CD4-positive, alpha-beta memory T cell (primary cell): ENCODE results near the gene KRT31. TPM values are rescaled to one million over a fixed set of nuclear protein-coding genes. Genes with fewer than 3 reads are reported as not detected.

ENCODE experiments used
- CTCF ChIA-PET: fragments of 350-600 bp; sonication (Branson Sonifier 250); formaldehyde crosslinking; loops from one replicate; lab custom pipeline; 2021; ENCODE audit warnings: inconsistent platforms; ENCODE audit not compliant: partially characterized antibody; lab: Charles Lee
- POLR2A ChIA-PET: fragments of 350-600 bp; sonication (Branson Sonifier 250); formaldehyde crosslinking; loops from one replicate; lab custom pipeline; 2021; ENCODE audit not compliant: partially characterized antibody; lab: Charles Lee
- DNase-seq, 5 donors: peaks; one replicate each; pipeline versions ENCODE4 v3.0.0 to v3.0.0-alpha.2; 2020 to 2022; ENCODE audit warnings: mixed read lengths in 1 of 5
- H3K27ac ChIP-seq: one replicate; pipeline ENCODE4 v1.7.0; 2013; ENCODE audit warnings: low read depth, low read length
- H3K27me3 ChIP-seq: 2 replicates; pipeline ENCODE4 v1.7.0; 2013; ENCODE audit warnings: mild to moderate bottlenecking, low read length, moderate library complexity; ENCODE audit not compliant: insufficient read depth
- H3K36me3 ChIP-seq: 2 replicates; pipeline ENCODE4 v1.7.0; 2013; ENCODE audit warnings: mild to moderate bottlenecking, low read length, moderate library complexity; ENCODE audit not compliant: insufficient read depth
- H3K4me1 ChIP-seq: 2 replicates; pipeline ENCODE4 v1.7.0; 2013; ENCODE audit warnings: mild to moderate bottlenecking, low read length, moderate library complexity; ENCODE audit not compliant: insufficient read depth
- H3K4me3 ChIP-seq, 2 donors: one replicate each; pipeline ENCODE4 v1.7.0; 2013; ENCODE audit warnings: low read length in 2 of 2, mild to moderate bottlenecking in 1 of 2
- H3K9me3 ChIP-seq, 2 donors: one replicate each; pipeline ENCODE4 v1.7.0; 2013; ENCODE audit warnings: low read length in 2 of 2, control low read depth in 1 of 2; ENCODE audit not compliant: control insufficient read depth in 1 of 2
- H3K27ac Mint-ChIP-seq, 7 donors: one replicate each; pipeline ENCODE4 v1.8.0; 2020 to 2021; ENCODE audit warnings: mixed read lengths in 7 of 7, mild to moderate bottlenecking in 6 of 7, inconsistent platforms in 3 of 7, moderate library complexity in 3 of 7
- H3K27me3 Mint-ChIP-seq, 2 donors: one replicate each; pipeline ENCODE4 v1.8.0; 2020 to 2021; ENCODE audit warnings: mixed read lengths in 2 of 2
- H3K36me3 Mint-ChIP-seq, 2 donors: one replicate each; pipeline ENCODE4 v1.8.0; 2020 to 2021; ENCODE audit warnings: mixed read lengths in 2 of 2, inconsistent platforms in 1 of 2, mild to moderate bottlenecking in 1 of 2
- H3K4me1 Mint-ChIP-seq, 4 donors: one replicate each; pipeline ENCODE4 v1.8.0; 2020 to 2021; ENCODE audit warnings: mixed read lengths in 4 of 4, mild to moderate bottlenecking in 1 of 4
- H3K4me3 Mint-ChIP-seq, 8 donors: one replicate each; pipeline ENCODE4 v1.8.0; 2020 to 2021; ENCODE audit warnings: mixed read lengths in 8 of 8, mild to moderate bottlenecking in 7 of 8, moderate library complexity in 6 of 8, inconsistent platforms in 3 of 8
- H3K9me3 Mint-ChIP-seq, 8 donors: one replicate each; pipeline ENCODE4 v1.8.0; 2020 to 2021; ENCODE audit warnings: mixed read lengths in 8 of 8, mild to moderate bottlenecking in 5 of 8, inconsistent platforms in 3 of 8, moderate library complexity in 1 of 8
- intact Hi-C: fragments of 100-400 bp; cut with micrococcal nuclease; formaldehyde crosslinking; loops from one replicate; pipeline ENCODE4 v1.15.1; 2023
- polyA plus RNA-seq, 2 donors: library from polyadenylated mRNA; unstranded; fragments of 300-500 nt; fragmentation: Illumina TruSeq; gene quantifications; one replicate each; pipeline ENCODE4 v1.2.3, GENCODE V29; 2021
- total RNA-seq, 2 experiments: library from RNA; stranded (reverse); gene quantifications; one replicate each; pipeline ENCODE4 v1.2.3, GENCODE V29; 2021

The KRT31 gene
- total RNA-seq (not detected), polyA plus RNA-seq (not detected)

GRCh38 chr17:41396996-41397660 lies at the start of gene KRT31:
KRT31 (minus strand) TSS chr17:41397608; CDS start chr17:41397539, 69 bp downstream.
- ChIA-PET CTCF (no interaction called here), POLR2A (no interaction called here)
- H3K4me3 Mint-ChIP-seq: no peak within 1 kb of the TSS
- no peaks in the 10 kb centered on the region for H3K27me3 ChIP-seq
- H3K27me3 Mint-ChIP-seq: no peaks in the 10 kb centered on the region
- intact Hi-C loops: no loop called here
- H3K9me3 Mint-ChIP-seq: peaks cover 0 to 1% (median 0%) of the 10 kb centered on the region in 8 donors
- H3K4me1 ChIP-seq: peaks cover under 1% of the 10 kb centered on the region
- H3K9me3 ChIP-seq: no peaks in the 10 kb centered on the region
- no peaks in the 10 kb centered on the region for H3K36me3 ChIP-seq
- no peak within 1 kb of the TSS for H3K4me3 ChIP-seq
- H3K4me1 Mint-ChIP-seq: peaks cover 6 to 19% (median 10%) of the 10 kb centered on the region in 4 donors
- no peak within 1 kb of the TSS for H3K27ac Mint-ChIP-seq
- no peak for DNase-seq
- H3K36me3 Mint-ChIP-seq: no peaks in the 10 kb centered on the region
- H3K27ac ChIP-seq: no peak within 1 kb of the TSS

GRCh38 chr17:41446806-41447205 lies 49.4 kb upstream of the KRT31 start:
- Histone ChIP-seq H3K27me3 (no peaks in the 10 kb centered on the region), H3K9me3 (no peaks in the 10 kb centered on the region), H3K27ac (no peak overlapping the region), H3K4me3 (no peak overlapping the region), H3K36me3 (no peaks in the 10 kb centered on the region), H3K4me1 (no peaks in the 10 kb centered on the region)
- peaks cover 5 to 9% of the 10 kb centered on the region in 2 donors for H3K27me3 Mint-ChIP-seq
- peaks cover 0 to 2% (median 0%) of the 10 kb centered on the region in 8 donors for H3K9me3 Mint-ChIP-seq
- intact Hi-C loops: no loop called here
- ChIA-PET CTCF (no interaction called here), POLR2A (no interaction called here)
- peaks cover 0 to 3% (median under 1%) of the 10 kb centered on the region in 4 donors for H3K4me1 Mint-ChIP-seq
- H3K36me3 Mint-ChIP-seq: no peaks in the 10 kb centered on the region
- no peak overlapping the region for H3K27ac Mint-ChIP-seq
- H3K4me3 Mint-ChIP-seq: no peak overlapping the region
- DNase-seq: no peak

GRCh38 chr17:41444640-41445039 lies 47.2 kb upstream of the KRT31 start:
- H3K27ac Mint-ChIP-seq: no peak overlapping the region
- no peaks in the 10 kb centered on the region for H3K36me3 Mint-ChIP-seq
- ChIA-PET CTCF (no interaction called here), POLR2A (interaction anchor here (0.9 kb wide), 1 partner anchor 41 kb away, joined by 3 read pairs; no protein-coding TSS in a partner anchor)
- Histone ChIP-seq H3K36me3 (no peaks in the 10 kb centered on the region), H3K27me3 (no peaks in the 10 kb centered on the region), H3K9me3 (no peaks in the 10 kb centered on the region), H3K4me3 (no peak overlapping the region), H3K4me1 (no peaks in the 10 kb centered on the region), H3K27ac (no peak overlapping the region)
- peaks cover 5 to 8% of the 10 kb centered on the region in 2 donors for H3K27me3 Mint-ChIP-seq
- no peak for DNase-seq
- H3K4me1 Mint-ChIP-seq: peaks cover 0 to 2% (median under 1%) of the 10 kb centered on the region in 4 donors
- intact Hi-C loops: no loop called here
- peaks cover 0 to 5% (median 0%) of the 10 kb centered on the region in 8 donors for H3K9me3 Mint-ChIP-seq
- no peak overlapping the region for H3K4me3 Mint-ChIP-seq

- Mint-ChIP-seq H3K4me3 (no peak overlapping the region), H3K27me3 (peaks cover 5 to 9% of the 10 kb centered on the region in 2 donors), H3K9me3 (peaks cover 0 to 5% (median 0%) of the 10 kb centered on the region in 8 donors), H3K36me3 (no peaks in the 10 kb centered on the region), H3K4me1 (peaks cover 0 to 4% (median 2%) of the 10 kb centered on the region in 4 donors), H3K27ac (peak overlapping the region in 1 of 7 donors; percentile 30)
- Histone ChIP-seq H3K4me3 (no peak overlapping the region), H3K4me1 (no peaks in the 10 kb centered on the region), H3K9me3 (no peaks in the 10 kb centered on the region), H3K27ac (no peak overlapping the region), H3K27me3 (no peaks in the 10 kb centered on the region), H3K36me3 (no peaks in the 10 kb centered on the region)
- intact Hi-C loops: no loop called here
- CTCF ChIA-PET: no interaction called here
- POLR2A ChIA-PET: no interaction called here
- DNase-seq: no peak
Observed at GRCh38 chr17:41444186-41444585, 46.8 kb upstream of the KRT31 start.

- H3K4me1 Mint-ChIP-seq: peaks cover 0 to 4% (median 2%) of the 10 kb centered on the region in 4 donors
- no peak overlapping the region for H3K27ac ChIP-seq
- intact Hi-C loops: no loop called here
- no peaks in the 10 kb centered on the region for H3K4me1 ChIP-seq
- DNase-seq: no peak
- H3K27ac Mint-ChIP-seq: peak overlapping the region in 1 of 7 donors; percentile 54
- H3K4me3 ChIP-seq: no peak overlapping the region
- no peaks in the 10 kb centered on the region for H3K27me3 ChIP-seq
- CTCF ChIA-PET: no interaction called here
- peaks cover 5% of the 10 kb centered on the region in 2 donors for H3K27me3 Mint-ChIP-seq
- no peaks in the 10 kb centered on the region for H3K36me3 ChIP-seq
- no peaks in the 10 kb centered on the region for H3K36me3 Mint-ChIP-seq
- H3K9me3 ChIP-seq: no peaks in the 10 kb centered on the region
- no peak overlapping the region for H3K4me3 Mint-ChIP-seq
- H3K9me3 Mint-ChIP-seq: peaks cover 0 to 5% (median 0%) of the 10 kb centered on the region in 8 donors
- POLR2A ChIA-PET: no interaction called here
Observed at GRCh38 chr17:41442739-41443138, 45.3 kb upstream of the KRT31 start.

- no peak within 1 kb of the TSS for H3K27ac Mint-ChIP-seq
- Histone ChIP-seq H3K4me3 (no peak within 1 kb of the TSS), H3K27me3 (no peaks in the 10 kb centered on the region), H3K9me3 (no peaks in the 10 kb centered on the region), H3K36me3 (no peaks in the 10 kb centered on the region), H3K4me1 (no peaks in the 10 kb centered on the region), H3K27ac (no peak within 1 kb of the TSS)
- no peak for DNase-seq
- POLR2A ChIA-PET: no interaction called here
- H3K27me3 Mint-ChIP-seq: peaks cover 4 to 6% of the 10 kb centered on the region in 2 donors
- H3K36me3 Mint-ChIP-seq: no peaks in the 10 kb centered on the region
- peaks cover 0 to 4% (median 1%) of the 10 kb centered on the region in 4 donors for H3K4me1 Mint-ChIP-seq
- CTCF ChIA-PET: no interaction called here
- intact Hi-C loops: no loop called here
- no peak within 1 kb of the TSS for H3K4me3 Mint-ChIP-seq
- H3K9me3 Mint-ChIP-seq: peaks cover 0 to 5% (median 0%) of the 10 kb centered on the region in 8 donors
Observed at GRCh38 chr17:41440531-41441033, 43.2 kb upstream of the KRT31 start, which contains the start of gene KRT38. KRT38 (minus strand) TSS chr17:41440983; CDS start chr17:41440921, 62 bp downstream.

GRCh38 chr17:41439375-41439774 lies 42.0 kb upstream of the KRT31 start:
- intact Hi-C loops: no loop called here
- Mint-ChIP-seq H3K27ac (no peak overlapping the region), H3K36me3 (no peaks in the 10 kb centered on the region), H3K27me3 (peaks cover 3 to 6% of the 10 kb centered on the region in 2 donors), H3K9me3 (peaks cover 0 to 5% (median 0%) of the 10 kb centered on the region in 8 donors), H3K4me3 (no peak overlapping the region), H3K4me1 (peaks cover 0 to 8% (median 1%) of the 10 kb centered on the region in 4 donors)
- Histone ChIP-seq H3K27me3 (no peaks in the 10 kb centered on the region), H3K9me3 (no peaks in the 10 kb centered on the region), H3K27ac (no peak overlapping the region), H3K36me3 (no peaks in the 10 kb centered on the region), H3K4me3 (no peak overlapping the region), H3K4me1 (no peaks in the 10 kb centered on the region)
- no peak for DNase-seq
- ChIA-PET CTCF (interaction anchor here (1.4 kb wide), 1 partner anchor 119 kb away, joined by 3 read pairs; no protein-coding TSS in a partner anchor), POLR2A (no interaction called here)
